HL-60/S4 (cell line): ENCODE measurements around the gene DAPK1.
"Not testable (repeated sequence)": the region's sequence is repeated elsewhere in the genome, so short reads cannot be mapped to it uniquely, and the experiment has no call there.

Experiments
- in situ Hi-C: fragments of 300-500 bp; cut with MboI; formaldehyde crosslinking; loops from 2 replicates; pipeline ENCODE4 v1.14.3; 2022; ENCODE audit warnings: low sequenced_read_pairs

DAPK1 gene

DNA sequence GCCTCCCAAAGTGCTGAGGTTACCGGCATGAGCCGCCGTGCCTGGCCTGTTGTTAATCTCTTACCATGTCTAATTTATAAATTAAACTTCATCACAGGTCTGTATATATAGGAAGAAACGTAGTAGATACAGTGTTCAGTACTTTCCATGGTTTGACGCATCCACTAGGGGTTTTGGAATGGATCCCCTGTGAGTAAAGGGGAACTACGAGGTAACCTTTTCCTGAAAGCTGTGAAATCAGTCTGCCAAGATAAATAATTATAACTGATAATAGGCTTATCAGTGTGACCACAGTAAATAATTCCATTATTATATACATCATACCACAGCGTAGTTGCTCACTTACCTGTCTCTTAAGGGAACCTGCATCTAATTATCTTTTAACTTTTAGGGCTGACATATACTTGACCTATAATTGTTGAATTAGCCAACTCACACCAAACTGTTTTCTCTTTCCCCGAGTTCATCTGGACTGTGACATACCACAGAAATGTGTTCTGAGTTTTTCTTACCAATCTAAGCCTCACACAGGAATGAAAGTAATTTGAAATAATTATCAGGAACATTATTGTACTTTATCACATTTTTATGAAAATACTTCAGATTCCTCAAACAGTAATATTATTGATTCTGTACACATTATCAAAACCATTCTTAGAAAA is 42.9 kb downstream of the DAPK1 start:
- in situ Hi-C loops = no loop called here

DNA sequence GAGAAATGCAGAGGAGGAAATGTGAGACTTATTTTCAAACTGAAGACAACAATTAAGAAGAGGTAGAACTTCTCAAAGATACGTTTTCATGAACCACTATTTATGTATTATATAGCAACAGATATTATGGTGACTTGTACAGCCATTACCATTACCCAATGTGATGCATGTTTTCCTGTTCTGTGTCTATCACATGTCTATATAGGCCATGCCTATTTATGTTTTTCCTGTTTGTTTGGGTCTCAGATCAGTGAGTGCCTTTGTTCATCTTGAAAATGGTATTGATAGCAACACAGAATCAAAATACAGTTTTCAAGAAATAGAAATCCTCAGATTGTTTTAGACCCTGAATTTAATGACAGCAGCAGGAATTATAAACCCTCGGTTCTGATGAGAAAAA is 44.0 kb downstream of the DAPK1 start:
- in situ Hi-C loops = no loop called here

DNA sequence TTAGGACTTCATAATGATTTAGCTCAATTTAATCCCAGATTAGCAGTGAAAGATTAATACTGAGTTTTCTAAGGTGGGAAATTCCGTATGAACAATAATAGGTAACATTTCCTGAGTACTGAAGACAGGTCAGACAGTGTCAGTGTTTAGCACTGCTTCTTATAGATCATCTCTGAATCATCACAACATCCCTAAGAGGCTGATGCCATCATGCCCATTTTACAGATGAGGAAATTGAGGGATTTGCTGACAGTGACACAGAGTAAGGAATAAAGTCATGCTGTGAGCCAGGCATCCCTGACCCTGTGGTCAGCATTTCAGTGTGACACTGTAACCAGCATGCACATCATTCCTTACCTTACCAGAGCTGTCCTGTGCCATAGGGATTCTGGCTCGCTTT is 44.5 kb downstream of the DAPK1 start:
- in situ Hi-C loops = no loop called here

DNA sequence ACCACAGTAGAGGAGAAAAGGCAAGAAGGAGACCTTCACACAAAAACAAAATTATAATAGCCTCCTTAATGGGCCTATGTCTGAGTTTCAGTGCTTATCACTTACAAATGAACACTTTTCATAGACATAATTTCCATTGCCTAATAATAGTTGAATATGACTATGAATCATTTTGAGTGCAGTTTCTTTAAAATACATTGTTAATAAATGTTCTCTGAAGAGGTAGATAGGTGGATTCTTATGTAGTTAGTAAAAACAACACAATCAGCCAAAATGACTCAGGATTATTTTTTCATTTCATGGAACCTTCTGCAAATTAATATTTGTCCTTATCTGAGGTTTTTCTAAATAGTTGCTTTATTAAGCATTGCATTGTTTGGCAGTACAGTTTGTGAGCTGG is 45.6 kb downstream of the DAPK1 start:
- in situ Hi-C loops = no loop called here

DNA sequence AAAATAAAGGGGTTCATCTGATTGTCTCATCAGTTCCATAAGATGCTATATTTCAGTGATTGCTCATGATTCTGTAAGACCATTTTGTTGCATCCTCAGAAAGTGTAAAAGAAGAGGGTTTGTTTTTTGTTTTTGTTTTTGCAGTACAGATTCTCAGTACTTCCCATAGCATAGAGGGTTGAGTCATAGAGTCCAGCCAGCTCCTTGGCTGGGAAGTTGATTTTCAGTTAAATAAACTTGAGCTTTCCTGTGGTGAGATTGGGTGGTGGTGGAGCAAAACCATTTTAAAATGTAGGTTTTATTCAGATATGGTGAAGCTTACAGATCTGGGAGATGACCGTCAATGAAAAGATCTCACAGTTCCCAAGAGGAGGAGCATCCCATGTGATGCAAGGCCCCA is 48.2 kb downstream of the DAPK1 start:
- in situ Hi-C loops = no loop called here

DNA sequence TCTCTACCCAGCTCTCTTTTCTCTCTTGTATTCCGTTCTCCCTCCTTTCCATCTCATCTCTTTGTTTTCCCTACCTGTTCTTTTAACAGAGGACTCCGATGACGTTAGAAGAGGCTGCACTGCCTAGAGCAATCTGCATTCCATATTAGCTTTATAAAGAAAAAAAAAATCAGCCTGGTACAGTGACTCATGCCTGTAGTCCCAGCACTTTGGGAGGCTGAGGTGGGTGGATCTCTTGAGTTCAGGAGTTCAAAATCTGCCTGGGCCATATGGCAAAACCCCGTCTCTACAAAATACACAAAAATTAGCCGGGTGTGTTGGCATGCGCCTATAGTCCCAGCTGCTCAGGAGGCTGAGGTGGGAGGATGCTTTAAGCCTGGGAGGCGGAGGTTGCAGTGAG is 49.0 kb downstream of the DAPK1 start:
- in situ Hi-C loops = no loop called here

DNA sequence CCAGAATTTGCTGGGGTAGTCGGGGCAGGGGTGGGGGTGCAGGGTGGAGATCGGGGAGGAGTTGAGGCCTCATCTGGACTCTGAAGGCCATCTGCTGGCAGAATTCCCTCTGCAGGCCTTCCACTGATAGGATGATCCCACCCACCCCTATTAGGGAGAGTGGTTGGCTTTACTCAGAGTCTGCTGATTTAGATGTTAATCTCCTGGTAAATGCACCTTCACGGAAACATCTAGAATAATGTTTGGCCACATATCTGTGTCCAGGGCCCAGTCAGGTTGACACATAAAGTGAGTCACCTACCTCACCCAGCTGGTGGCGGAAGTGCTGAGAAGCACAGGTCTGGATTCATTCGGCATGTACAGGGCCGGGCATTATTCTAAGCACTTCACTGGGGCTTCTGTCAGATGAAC is 50.0 kb downstream of the DAPK1 start:
- in situ Hi-C loops = no loop called here

DNA sequence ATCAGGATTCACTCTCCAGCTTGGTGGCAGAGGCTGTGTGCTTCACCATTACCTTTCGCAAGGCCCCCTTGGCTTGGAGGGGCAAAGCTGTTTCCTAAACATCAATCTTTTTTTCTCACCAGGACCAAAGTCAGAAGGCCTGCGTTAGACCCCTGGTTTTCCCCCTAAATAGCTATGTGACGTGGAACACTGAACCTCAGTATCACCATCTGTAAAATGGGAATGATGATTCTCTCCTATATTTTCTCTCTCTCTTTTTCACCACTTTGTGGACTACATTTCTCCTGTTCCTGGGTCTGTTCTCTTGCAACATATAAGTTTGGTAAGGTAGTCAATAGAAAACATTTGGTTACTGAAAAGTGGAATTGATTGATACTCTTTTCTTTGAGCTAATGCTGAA is 50.5 kb downstream of the DAPK1 start:
- in situ Hi-C loops = no loop called here

DNA sequence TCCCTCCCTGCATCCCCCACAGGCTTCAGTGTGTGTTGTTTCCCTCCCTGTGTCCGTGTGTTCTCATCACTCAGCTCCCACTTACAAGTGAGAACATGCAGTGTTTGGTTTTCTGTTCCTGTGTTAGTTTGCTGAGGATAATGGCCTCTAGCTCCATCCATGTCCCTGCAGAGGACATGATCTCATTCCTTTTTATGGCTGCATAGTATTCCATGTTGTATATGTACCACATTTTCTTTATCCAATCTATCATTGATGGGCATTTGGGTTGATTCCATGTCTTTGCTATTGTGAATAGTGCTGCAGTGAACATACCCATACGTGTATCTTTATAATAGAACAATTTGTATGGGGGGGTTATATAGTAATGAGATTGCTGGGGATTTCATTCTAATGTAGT is 51.4 kb downstream of the DAPK1 start:
- in situ Hi-C loops = not testable (repeated sequence)

DNA sequence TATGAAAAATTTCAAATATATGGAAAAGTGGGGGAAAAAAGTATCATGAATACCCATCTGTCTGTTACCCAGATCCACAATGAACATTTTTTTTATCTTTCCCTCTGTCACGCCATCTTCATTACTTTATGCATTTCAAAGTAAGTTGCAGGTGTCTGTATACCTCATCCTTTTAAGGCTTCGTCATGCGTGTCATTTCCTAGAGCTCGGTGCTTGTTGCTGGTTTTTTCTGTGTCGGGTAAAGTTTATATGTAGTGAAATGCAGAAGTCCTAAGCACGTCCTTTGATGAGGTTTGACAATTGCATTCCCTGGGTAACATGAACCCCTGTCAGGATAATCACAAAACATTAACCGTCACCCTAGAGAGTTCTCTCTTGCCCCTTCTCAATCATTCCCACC is 52.1 kb downstream of the DAPK1 start:
- in situ Hi-C loops = no loop called here

DNA sequence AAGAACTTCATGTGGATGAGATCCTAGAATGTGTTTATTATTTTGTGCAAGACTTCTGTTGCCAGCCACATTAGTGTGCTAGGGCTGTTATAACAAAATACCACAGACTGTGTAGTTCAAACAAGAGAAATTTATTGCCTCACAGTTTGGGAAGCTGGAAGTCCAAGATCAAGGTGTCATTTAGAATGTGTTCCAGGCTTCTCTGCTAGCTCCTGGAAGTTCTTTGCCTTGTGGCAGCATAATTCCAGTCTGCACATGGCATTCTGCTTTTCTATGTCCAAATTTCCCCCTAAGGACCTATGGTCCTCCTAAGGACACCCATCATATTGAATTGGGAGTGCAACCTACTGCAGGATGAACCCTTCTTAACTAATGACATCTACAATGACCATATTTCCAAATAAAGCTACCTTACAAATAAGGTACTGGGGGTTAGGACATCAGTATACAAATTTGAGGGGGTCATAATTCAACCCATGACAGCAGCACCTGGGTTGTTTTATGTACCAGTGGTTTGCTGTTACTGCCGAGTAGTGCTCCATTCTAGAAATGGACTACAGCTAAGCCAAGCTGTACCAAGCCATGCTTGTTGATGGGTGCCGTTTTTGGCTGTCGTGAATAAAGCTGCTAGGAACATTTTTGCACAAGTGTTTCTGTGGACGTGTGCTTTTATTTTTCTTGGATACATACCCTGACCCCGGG is 52.7 kb downstream of the DAPK1 start:
- in situ Hi-C loops = no loop called here

DNA sequence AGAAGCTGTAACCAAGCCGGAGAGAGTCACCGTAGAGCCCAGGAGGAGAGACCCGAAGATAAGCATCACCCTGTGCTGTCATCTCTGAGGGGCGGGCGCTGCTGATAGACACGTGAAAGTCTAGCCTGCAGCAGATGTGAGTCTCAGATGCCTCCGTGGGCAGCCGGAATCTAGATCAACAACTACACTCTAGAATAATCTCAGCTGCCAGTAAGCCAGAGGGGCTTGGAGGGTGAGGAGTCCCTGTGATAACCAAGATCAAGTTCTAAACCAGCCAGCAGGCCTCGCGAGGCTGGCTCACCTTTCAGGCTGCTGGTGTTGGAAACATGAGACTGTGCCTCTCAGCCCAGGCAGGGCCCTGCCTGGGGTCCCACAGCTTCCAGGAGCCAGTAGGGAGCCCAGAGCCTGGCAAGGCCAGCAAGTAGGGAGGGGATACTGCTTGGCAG is 54.1 kb downstream of the DAPK1 start:
- in situ Hi-C loops = no loop called here

DNA sequence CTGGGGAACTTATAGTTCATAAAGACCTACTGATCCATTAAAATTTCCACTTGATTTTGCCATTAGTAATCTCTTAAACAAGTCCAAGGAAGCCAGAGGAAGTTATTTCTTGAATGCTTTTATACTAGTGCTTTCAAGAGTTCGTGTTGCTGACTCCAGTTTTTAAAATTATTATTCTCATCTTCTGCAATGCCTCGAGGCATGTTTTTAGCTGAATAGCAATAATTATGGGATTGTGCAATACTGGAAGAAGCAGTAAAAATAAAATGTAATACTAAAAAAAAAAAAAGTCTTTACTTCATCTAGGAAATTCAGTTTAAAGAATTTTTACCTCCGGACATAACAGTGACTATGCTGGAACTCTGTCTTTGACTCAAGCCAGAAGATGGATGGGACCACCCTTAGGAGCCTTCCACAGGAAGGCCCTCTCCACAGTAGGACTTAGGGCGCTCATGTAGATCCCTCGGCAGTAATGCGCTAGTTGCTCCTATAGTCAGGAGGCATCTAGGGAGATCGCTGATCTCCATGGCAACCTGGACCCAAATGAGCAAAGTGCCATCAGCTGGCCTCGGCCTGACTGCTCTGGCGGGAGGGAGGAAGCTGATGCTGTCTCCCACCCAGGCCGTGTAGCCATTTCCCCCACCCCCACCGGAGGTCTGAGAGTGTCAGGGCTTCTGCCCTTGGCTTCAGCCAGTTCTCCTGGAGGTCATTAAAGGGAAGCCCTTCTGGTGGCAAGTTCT is 56.7 kb downstream of the DAPK1 start:
- in situ Hi-C loops = no loop called here

DNA sequence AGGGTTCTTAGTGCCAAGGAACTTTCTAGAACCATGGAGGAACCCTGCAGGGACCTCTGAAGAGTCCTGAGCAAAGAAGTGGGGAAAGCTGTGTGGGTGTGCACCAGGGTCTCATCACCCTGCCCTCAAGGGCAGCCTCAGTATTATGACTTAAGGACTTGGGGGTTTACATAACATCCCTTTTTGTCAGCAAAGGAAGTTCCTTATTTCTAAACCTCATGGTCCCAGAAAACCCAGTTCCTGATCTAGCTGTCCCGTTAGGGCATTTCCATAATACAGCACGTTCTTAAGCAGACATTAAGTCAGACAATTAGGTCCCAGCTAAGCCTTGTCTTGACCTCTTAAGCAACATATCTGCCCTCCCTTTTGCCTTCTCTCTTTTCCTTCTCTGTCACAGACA is 57.3 kb downstream of the DAPK1 start:
- in situ Hi-C loops = no loop called here

DNA sequence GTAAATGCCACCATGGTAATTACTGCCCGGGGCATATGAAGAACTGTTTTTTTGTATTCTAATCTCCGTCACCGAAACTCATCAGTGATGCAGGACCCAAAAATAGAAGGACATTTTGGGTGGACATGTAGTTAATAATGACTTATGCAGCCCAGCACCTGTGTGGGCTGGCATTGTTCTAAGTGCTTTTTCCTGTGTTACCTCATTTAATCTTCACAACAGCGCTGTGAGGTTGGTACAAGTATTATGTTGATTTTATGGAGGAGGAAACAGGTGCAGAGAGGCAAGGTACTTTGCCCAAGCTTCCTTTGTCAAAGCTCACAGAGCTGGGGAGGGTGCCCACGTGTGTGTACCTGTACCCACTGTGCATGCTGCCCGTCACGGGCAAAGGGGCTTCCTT is 58.4 kb downstream of the DAPK1 start:
- in situ Hi-C loops = no loop called here

DNA sequence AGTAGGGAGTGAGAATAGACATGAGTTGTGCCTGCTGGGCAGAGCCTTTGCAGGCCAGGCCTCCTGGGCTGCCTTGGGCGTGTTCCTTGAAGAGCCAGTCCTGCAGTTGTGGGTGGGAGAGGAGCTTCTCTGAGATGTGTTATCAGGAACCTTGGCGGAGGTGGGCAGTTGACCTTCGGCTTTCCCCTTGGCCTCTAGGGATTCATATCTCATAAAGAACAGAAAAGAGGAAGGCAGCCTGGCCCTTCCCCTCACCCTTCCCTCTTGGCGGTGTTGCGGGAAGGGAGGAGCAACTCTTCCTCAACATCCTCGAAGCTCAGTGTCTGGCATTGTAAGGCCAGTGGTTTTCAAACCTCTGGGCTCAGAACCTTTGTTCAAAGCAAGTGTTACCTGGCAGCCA is 59.2 kb downstream of the DAPK1 start:
- in situ Hi-C loops = no loop called here

DNA sequence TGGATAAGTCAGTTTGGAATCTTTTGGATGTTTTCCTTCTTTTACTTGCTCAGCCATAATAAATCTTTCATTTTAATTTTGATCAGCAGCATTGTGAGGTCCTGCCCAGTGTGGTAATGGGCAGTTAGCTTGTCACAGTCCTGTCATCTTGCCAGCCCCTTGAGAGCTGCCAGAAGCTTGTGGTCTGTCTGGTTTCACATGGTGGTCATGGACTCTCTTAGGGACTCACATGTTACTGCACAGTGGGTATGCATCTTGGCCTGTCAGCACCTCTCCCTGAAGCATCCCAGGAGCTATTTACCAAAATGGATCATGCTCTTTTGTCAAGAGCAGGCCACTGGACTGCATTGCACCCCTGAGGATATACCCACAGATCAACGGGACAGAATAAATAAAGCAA is 60.3 kb downstream of the DAPK1 start:
- in situ Hi-C loops = no loop called here

DNA sequence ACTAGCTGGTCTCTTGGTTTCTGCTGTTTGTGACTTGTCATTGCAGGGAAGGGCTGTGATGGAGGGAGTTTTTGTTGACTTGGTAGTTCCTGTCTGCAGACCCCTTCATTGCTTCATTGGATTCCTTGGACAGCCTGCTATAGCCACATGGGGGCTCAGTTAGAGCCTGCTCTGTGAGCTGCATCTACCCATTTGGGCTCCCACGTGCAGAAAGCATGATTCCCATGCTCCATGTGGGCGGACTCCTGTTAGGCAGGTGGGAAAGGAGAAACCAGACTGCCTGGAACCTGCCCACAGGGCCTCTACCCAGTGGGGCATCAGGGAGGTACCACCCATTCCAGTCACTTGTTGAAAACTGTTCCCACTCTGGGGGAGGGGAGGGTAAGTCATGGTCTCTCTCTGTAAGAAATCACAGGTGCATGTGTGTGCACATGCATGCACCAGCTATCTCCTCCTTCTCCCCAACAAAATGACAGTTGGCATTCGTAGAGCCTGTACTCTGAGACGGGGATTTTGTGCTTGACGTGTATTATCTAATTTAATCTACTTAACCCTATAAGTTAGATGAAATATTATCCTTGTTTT is 61.0 kb downstream of the DAPK1 start:
- in situ Hi-C loops = no loop called here

DNA sequence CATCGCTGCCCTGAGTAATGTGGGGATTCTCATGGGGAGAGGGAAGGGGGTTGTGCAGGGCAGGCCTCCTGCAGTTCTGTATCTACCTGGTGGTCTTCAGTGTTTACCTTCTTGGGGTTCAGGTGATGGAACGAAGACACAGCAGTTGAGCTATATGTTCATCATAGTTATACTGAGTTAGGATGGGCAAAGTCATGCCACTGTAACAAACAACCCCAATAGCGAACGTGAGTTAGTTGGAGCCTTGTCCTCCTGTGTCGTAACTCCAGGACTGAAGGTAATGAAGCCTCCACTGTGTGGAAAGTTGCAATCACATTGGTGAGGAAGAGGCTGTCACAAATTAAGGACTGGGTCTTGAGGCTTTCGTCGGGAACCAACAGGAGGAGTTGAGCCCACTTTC is 64.4 kb downstream of the DAPK1 start:
- in situ Hi-C loops = no loop called here

DNA sequence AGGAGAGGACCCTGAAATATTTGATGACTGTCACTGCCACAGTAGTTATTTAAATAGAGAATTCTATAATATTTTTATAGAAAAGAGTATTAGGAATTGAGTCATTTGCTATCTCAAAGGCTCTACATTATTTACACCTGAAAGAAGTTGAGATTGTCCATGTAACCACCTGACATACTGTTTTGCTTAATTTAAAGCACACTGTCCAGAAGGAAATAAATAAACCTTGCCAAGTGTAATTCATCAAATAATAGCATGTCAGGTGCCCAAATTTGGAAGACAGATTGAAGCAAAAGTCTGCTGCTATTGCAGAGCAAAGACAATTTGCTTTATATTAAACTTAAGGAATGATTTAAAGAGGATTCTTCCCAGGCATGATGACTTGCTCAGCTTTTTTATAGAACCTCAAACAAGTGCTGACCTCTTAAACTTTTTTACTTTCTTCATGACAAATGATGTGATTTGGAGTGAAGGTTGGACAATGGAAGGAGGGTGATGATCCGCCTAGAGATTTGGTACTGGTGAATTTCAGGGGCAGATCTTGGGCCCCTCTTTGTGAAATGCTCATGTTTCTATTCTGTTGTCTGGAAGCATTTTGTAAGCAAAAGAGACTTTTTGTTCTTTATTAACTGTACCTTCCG is 65.0 kb downstream of the DAPK1 start:
- in situ Hi-C loops = no loop called here

DNA sequence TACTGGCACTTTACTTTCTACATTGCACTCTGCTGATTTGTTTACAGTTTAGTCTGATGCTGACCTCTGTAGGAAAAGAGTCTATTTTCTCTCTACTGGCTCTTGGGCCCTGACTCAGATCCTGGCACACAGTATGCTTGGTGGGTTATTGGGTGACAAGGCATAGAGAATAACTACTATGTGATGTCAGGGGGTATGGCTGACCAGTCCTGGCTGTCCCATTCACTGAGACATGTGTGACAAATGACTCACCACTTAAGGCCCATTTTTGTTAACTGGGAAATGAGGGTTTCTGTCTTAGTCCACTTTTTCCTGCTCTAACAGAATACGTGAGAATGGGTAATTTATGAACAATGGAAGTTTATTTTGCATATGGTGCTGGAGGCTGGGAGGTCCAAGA is 66.4 kb downstream of the DAPK1 start:
- in situ Hi-C loops = no loop called here
